ENCODE results near the gene KLRG1.
A peak's percentile ranks its signal among the peaks of the same experiment; 100 is the strongest.

Gene KLRG1

DNA sequence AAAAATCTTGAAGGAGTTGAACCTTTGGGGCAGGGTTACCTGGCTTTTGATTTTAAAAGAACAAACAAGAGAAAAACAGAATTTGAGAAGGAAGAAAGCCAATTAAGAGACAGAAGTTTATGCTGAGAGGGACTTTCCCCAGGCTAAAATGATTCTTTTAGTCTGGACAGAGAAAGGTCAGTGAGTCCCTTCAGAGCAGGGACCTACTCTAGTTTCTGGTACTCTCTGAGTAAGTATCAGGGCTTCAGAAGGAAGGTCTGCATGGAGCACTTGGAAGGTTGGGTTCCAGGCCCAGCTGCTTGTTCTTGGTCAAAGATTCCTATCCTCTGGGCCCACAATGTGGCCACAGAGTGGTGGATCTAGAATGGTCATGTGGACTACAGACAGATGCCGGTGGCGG is 59.6 kb downstream of the KLRG1 start:
- Histone ChIP-seq H3K27ac (no peak overlapping the region), H3K9me3 (ENCODE audit: severe bottlenecking) (no peaks in the 10 kb centered on the region), H3K36me3 (no peaks in the 10 kb centered on the region), H3K27me3 (ENCODE audit: insufficient read depth, low read depth, severe bottlenecking) (no peaks in the 10 kb centered on the region), H3K4me3 (ENCODE audit: low read depth, low read length) (no peak overlapping the region)
- TF ChIP-seq, protein P1, sequence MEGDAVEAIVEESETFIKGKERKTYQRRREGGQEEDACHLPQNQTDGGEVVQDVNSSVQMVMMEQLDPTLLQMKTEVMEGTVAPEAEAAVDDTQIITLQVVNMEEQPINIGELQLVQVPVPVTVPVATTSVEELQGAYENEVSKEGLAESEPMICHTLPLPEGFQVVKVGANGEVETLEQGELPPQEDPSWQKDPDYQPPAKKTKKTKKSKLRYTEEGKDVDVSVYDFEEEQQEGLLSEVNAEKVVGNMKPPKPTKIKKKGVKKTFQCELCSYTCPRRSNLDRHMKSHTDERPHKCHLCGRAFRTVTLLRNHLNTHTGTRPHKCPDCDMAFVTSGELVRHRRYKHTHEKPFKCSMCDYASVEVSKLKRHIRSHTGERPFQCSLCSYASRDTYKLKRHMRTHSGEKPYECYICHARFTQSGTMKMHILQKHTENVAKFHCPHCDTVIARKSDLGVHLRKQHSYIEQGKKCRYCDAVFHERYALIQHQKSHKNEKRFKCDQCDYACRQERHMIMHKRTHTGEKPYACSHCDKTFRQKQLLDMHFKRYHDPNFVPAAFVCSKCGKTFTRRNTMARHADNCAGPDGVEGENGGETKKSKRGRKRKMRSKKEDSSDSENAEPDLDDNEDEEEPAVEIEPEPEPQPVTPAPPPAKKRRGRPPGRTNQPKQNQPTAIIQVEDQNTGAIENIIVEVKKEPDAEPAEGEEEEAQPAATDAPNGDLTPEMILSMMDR (IDR thresholded peaks at IDR 0.05; ENCODE audit: low read depth, low read length) = no peak
- DNase-seq = no peak

DNA sequence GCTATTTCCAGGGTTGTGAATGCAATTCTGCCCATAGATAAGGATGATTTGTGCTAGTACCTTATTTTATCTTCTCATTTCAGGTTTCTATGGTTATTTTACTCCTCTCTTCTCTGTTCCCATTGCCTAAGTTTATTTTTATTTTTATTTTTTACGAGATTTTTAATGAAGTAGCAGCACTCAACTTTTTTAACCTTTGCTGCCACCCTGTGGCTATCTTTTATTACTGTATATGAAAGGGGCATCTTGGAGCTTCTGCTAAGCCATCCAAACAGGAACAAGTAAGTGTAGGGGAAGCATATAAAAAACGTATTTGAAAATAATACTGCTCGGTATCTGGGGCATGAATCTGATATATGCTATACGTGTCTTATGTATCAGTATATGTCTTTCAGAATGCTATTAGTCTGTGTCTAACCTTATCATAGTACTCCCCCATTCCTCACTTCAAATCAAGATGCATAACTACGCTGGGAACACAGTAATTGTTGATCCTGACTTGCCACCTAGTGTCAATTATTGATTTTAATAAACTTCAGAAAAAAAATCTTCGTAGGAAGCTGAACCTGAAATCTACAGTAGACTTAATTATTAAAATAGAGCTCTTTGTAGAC is 60.3 kb downstream of the KLRG1 start:
- no peaks in the 10 kb centered on the region for H3K9me3 ChIP-seq (ENCODE audit: severe bottlenecking)
- no peak for DNase-seq
- TF ChIP-seq, protein P1 (IDR thresholded peaks at IDR 0.05; ENCODE audit: low read depth, low read length) = peak; percentile 8; the same call in 1 of the 2 replicates
- H3K27ac ChIP-seq = no peak overlapping the region
- no peak overlapping the region for H3K4me3 ChIP-seq (ENCODE audit: low read depth, low read length)
- H3K27me3 ChIP-seq (ENCODE audit: insufficient read depth, low read depth, severe bottlenecking) = no peaks in the 10 kb centered on the region
- H3K36me3 ChIP-seq = no peaks in the 10 kb centered on the region

DNA sequence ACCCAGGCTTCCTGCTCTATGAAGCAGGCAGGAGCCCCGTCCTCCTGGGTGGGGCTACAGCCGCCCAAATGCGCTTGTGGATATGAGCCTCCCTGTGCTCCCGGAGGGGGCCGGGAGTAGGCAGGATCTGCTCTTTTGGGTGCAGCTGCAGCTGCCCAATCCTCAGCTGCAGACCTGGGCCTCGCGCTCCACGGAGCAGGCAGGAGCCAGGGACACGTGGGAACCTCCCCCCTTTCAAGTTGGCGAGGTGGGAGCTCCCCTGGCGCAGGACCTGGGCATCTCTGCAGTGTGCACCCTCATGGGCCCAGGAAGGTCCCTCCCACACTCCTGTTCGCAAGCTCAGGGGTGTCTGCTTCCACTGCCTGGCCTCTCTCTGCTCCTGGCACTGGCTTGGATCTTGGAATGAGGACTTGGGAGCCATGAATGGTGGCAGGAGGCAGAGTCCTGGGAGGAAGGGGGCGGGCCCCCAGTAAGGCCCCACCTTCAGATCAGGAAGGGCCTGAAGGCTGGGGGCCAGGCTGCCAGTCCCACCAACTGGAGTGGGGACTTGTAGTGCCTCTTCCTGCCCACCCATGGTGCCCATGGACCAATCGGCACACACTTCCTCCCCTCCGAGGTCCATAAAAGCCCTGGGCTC is 61.3 kb downstream of the KLRG1 start:
- DNase-seq = no peak
- Histone ChIP-seq H3K36me3 (no peaks in the 10 kb centered on the region), H3K27ac (no peak overlapping the region), H3K4me3 (ENCODE audit: low read depth, low read length) (no peak overlapping the region), H3K27me3 (ENCODE audit: insufficient read depth, low read depth, severe bottlenecking) (no peaks in the 10 kb centered on the region), H3K9me3 (ENCODE audit: severe bottlenecking) (no peaks in the 10 kb centered on the region)
- TF ChIP-seq, protein P1 (IDR thresholded peaks at IDR 0.05; ENCODE audit: low read depth, low read length) = no peak

DNA sequence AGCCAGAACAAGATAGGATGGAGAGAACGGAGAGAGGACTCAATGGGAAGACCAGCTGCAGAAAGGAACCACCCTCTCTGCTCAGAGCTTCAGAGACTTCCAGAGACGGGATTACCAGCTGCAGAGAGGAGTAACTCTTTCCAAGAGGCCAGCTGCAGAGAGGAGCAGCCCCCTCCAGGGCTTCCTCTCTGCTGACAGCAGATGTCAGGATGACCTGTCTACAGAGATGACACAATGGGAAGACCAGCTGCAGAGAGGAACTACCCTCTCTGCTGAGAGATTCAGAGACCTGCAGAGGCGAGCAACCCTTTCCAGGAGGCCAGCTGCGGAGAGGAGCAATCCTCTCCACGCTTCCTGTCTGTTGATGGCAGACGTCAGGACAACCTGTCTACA is 61.8 kb downstream of the KLRG1 start:
- no peak overlapping the region for H3K4me3 ChIP-seq (ENCODE audit: low read depth, low read length)
- H3K9me3 ChIP-seq (ENCODE audit: severe bottlenecking) = no peaks in the 10 kb centered on the region
- H3K27me3 ChIP-seq (ENCODE audit: insufficient read depth, low read depth, severe bottlenecking) = no peaks in the 10 kb centered on the region

DNA sequence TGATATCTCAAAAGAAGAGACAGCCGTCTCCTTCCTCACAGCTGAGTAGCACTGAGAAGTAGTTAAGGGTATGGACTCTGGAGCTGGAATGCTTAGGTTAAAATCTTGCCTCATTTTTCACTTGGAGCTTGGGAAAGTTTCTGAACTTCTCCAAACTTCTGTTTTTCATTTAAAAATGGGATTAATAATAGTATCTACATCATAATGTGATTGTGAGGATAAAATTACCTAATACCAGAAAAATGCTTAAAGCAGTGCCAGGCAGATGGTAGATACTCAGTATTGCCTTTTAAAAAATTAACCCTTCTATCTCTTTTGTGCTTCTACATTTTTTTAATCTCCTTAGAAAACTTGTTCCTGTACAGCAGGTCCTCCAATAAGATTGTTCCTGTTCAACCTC is 63.3 kb downstream of the KLRG1 start:
- no peaks in the 10 kb centered on the region for H3K27me3 ChIP-seq (ENCODE audit: insufficient read depth, low read depth, severe bottlenecking)
- TF ChIP-seq, protein P1 (IDR thresholded peaks at IDR 0.05; ENCODE audit: low read depth, low read length) = no peak
- no peaks in the 10 kb centered on the region for H3K9me3 ChIP-seq (ENCODE audit: severe bottlenecking)
- DNase-seq = no peak
- H3K36me3 ChIP-seq = no peaks in the 10 kb centered on the region
- H3K4me3 ChIP-seq (ENCODE audit: low read depth, low read length) = no peak overlapping the region
- no peak overlapping the region for H3K27ac ChIP-seq

More for the DNA sequence above, 61.8 kb downstream of the KLRG1 start:
- TF ChIP-seq, protein P1 (IDR thresholded peaks at IDR 0.05; ENCODE audit: low read depth, low read length) = no peak
- no peak for DNase-seq
- H3K27ac ChIP-seq = no peak overlapping the region
- H3K36me3 ChIP-seq = no peaks in the 10 kb centered on the region

All from WERI-Rb-1 (cell line).